SU-DHL-6 (cell line): ENCODE results near the gene ITPK1.

ENCODE experiments used
- H2AFZ ChIP-seq: fragments of 200-600 bp; sonication (generic); 2 replicates; pipeline ENCODE4 v1.6.1; 2014; ENCODE audit warnings: low read depth, mild to moderate bottlenecking, moderate library complexity, mixed read lengths, antibody characterized with exemption, low read length; ENCODE audit not compliant: severe bottlenecking
- H3F3A ChIP-seq: fragments of 200-600 bp; shearing (Covaris generic); 2 replicates; pipeline ENCODE4 v1.6.0; 2016; ENCODE audit warnings: antibody characterized with exemption, mild to moderate bottlenecking; ENCODE audit not compliant: insufficient read depth
- H3K27ac ChIP-seq: fragments of 200-600 bp; sonication (generic); 2 replicates; pipeline ENCODE4 v1.5.1; 2016; ENCODE audit warnings: low read depth, mild to moderate bottlenecking, low read length, moderate library complexity, mixed read lengths
- H3K27me3 ChIP-seq: fragments of 200-600 bp; sonication (generic), shearing (Covaris generic); 2 replicates; pipeline ENCODE4 v1.6.0; 2014; ENCODE audit warnings: mild to moderate bottlenecking, low read length
- H3K36me3 ChIP-seq: fragments of 200-600 bp; sonication (generic); 2 replicates; pipeline ENCODE4 v1.6.1; 2014; ENCODE audit warnings: mild to moderate bottlenecking, low read length, mixed read lengths
- H3K4me2 ChIP-seq: fragments of 300-600, 200-600 bp; shearing (Covaris generic), sonication (generic); 2 replicates; pipeline ENCODE4 v1.6.0; 2014; ENCODE audit warnings: low read length, low read depth, mild to moderate bottlenecking; ENCODE audit not compliant: poor library complexity, severe bottlenecking
- H3K4me3 ChIP-seq: fragments of 200-600 bp; sonication (generic); 2 replicates; pipeline ENCODE4 v1.5.1; 2014; ENCODE audit warnings: antibody characterized with exemption, low read length, mild to moderate bottlenecking, mixed read lengths; ENCODE audit not compliant: insufficient read depth, poor library complexity, severe bottlenecking
- H3K79me2 ChIP-seq: fragments of 200-600 bp; sonication (generic); 2 replicates; pipeline ENCODE4 v1.6.1; 2014; ENCODE audit warnings: mild to moderate bottlenecking, low read length, moderate library complexity; ENCODE audit not compliant: insufficient read depth
- H3K9ac ChIP-seq: fragments of 200-600 bp; sonication (generic); 2 replicates; pipeline ENCODE4 v1.7.0; 2014; ENCODE audit warnings: mild to moderate bottlenecking, low read length
- H3K9me2 ChIP-seq: fragments of 200-600 bp; sonication (generic); replicated peaks from 2 replicates; pipeline ENCODE4 v1.6.1; 2014; ENCODE audit warnings: low read length; ENCODE audit not compliant: insufficient read depth
- H3K9me3 ChIP-seq: fragments of 200-600 bp; sonication (generic); 2 replicates; pipeline ENCODE4 v1.6.1; 2014; ENCODE audit warnings: low read length, mixed read lengths; ENCODE audit not compliant: insufficient read depth
- H4K20me1 ChIP-seq: fragments of 200-600 bp; sonication (generic); 2 replicates; pipeline ENCODE4 v1.6.1; 2014; ENCODE audit warnings: low read depth, mild to moderate bottlenecking, antibody characterized with exemption, low read length, moderate library complexity, mixed read lengths
- EZH2phosphoT487 ChIP-seq: fragments of 200-600 bp; sonication (generic), shearing (Covaris generic); conservative IDR thresholded peaks from 2 replicates; pipeline ENCODE4 v1.6.1; 2018; ENCODE audit warnings: mild to moderate bottlenecking, antibody characterized with exemption, low read length, moderate library complexity, mixed read lengths
- TF ChIP-seq, protein P1 (sequence below): fragments of 200-600 bp; sonication (generic); IDR thresholded peaks from one replicate; pipeline ENCODE4 v1.5.1; 2017; ENCODE audit warnings: antibody characterized with exemption, mild to moderate bottlenecking, low read length, moderate library complexity; ENCODE audit not compliant: insufficient read depth, poor library complexity, severe bottlenecking

Gene ITPK1

DNA sequence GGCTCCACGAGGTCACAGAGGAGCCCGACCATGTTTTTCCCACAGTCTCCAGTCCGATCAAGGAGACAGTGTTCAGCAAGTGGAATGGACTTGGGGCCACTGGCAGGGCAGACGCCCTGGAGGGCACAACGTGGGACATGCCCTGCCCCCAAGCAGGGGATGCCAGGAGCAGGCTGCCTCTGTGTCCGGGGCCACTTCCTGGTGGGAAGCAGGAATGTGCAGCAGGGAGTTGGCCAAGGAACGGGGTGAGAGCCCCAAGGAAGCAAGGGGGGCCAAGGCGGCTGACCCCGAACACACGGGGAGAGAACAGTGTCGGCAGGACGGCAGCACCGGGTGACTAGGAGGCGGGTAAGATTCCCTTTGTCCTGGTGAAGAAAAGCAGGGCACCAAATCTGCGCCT lies 100.2 kb downstream of the ITPK1 start:
- H3F3A ChIP-seq: no peaks in the 10 kb centered on the region
- no peak overlapping the region for H3K27ac ChIP-seq
- no peaks in the 10 kb centered on the region for H3K27me3 ChIP-seq
- no peaks in the 10 kb centered on the region for H3K9me2 ChIP-seq
- no peaks in the 10 kb centered on the region for H3K9me3 ChIP-seq
- H3K9ac ChIP-seq: no peak overlapping the region
- H3K4me2 ChIP-seq: no peak overlapping the region
- no peak for TF ChIP-seq EZH2phosphoT487
- TF ChIP-seq, protein P1, sequence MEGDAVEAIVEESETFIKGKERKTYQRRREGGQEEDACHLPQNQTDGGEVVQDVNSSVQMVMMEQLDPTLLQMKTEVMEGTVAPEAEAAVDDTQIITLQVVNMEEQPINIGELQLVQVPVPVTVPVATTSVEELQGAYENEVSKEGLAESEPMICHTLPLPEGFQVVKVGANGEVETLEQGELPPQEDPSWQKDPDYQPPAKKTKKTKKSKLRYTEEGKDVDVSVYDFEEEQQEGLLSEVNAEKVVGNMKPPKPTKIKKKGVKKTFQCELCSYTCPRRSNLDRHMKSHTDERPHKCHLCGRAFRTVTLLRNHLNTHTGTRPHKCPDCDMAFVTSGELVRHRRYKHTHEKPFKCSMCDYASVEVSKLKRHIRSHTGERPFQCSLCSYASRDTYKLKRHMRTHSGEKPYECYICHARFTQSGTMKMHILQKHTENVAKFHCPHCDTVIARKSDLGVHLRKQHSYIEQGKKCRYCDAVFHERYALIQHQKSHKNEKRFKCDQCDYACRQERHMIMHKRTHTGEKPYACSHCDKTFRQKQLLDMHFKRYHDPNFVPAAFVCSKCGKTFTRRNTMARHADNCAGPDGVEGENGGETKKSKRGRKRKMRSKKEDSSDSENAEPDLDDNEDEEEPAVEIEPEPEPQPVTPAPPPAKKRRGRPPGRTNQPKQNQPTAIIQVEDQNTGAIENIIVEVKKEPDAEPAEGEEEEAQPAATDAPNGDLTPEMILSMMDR: no peak
- H3K79me2 ChIP-seq: no peaks in the 10 kb centered on the region
- no peaks in the 10 kb centered on the region for H4K20me1 ChIP-seq
- H2AFZ ChIP-seq: no peak overlapping the region
- no peak overlapping the region for H3K4me3 ChIP-seq
- H3K36me3 ChIP-seq: no peaks in the 10 kb centered on the region

DNA sequence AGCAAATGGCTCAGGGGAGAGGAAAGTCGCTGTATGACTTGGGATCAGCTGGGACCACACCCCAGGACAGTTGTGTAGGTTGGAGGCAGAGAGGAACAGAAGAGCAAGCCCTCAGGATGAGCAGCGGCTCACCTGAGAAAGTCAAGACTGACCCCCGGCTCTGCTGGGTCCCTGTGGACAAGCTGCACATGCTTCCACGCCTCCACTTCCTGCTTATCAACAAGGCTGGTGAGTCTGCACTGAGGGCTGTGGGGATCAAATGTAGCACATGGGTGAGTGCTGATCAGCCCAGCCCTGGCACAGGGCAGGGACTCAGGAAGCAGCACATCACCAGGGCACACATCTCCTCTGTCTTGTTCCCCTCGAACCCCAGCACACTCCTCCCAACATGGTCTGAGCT lies 100.7 kb downstream of the ITPK1 start:
- Histone ChIP-seq H3K27ac (no peak overlapping the region), H3F3A (no peaks in the 10 kb centered on the region), H3K79me2 (no peaks in the 10 kb centered on the region), H3K9me2 (no peaks in the 10 kb centered on the region), H3K4me3 (no peak overlapping the region), H3K27me3 (no peaks in the 10 kb centered on the region), H4K20me1 (no peaks in the 10 kb centered on the region), H3K4me2 (no peak overlapping the region), H3K36me3 (no peaks in the 10 kb centered on the region), H2AFZ (no peak overlapping the region), H3K9me3 (no peaks in the 10 kb centered on the region), H3K9ac (no peak overlapping the region)
- TF ChIP-seq, protein P1: no peak
- TF ChIP-seq EZH2phosphoT487: no peak

DNA sequence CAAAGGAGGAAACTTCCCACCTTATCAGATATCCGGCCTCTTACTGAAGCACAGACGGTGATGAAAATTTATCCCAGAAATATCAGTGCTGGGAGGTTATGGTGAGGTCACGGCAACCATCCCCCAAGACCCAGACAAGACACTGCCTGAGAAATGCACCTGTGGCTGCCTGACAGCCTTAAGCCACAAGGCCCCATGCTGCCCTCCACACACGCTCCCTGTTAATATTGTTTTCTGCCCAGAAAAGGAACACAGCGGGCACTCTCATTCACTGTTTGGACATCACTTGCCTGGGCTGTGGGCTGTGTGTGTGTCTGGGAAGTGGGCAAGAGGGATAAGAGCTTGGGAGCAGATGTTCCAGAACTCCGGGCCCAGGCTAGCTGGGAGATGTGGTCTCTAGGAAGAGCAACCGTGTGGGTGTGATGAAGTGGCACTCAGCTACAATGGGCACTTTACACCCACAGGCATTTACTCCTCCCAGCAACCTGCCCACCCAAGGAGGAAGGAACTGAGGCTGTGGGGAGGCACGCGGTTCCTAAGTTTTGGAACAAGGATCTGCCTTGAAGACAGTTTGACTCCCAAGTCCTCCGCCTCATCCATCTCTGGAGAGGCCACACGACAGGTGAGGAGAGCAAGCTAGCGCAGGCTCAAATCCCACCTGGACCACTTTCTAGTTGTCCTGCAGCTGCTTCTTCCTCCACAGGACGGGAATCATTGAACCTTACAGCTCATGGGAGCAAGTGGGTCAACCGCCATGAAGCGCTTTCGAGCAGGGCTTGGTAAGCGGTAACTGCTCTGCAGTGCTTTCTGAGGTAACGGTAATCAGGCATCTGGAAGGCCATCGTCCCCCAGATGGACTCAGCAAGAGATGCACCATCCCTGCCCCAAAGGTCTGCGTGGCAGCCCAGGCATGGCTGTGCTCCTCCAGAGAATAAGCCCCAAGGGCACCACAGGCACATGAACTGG lies 101.4 kb downstream of the ITPK1 start:
- no peak for TF ChIP-seq EZH2phosphoT487
- TF ChIP-seq, protein P1: no peak
- Histone ChIP-seq H2AFZ (no peak overlapping the region), H3K9me2 (no peaks in the 10 kb centered on the region), H3K27me3 (no peaks in the 10 kb centered on the region), H3K4me2 (no peak overlapping the region), H3K79me2 (no peaks in the 10 kb centered on the region), H3K9me3 (no peaks in the 10 kb centered on the region), H3K27ac (no peak overlapping the region), H3K4me3 (no peak overlapping the region), H4K20me1 (no peaks in the 10 kb centered on the region), H3F3A (no peaks in the 10 kb centered on the region), H3K36me3 (no peaks in the 10 kb centered on the region), H3K9ac (no peak overlapping the region)
